Stimulated activated CD8-positive, alpha-beta memory T cell treated with anti-CD3 and anti-CD28 coated beads, Interleukin-2, amount 100 ng/mL, for 1 hour (primary cell): ENCODE data around the gene ESRRA.
A peak's percentile ranks its signal among the peaks of the same experiment; 100 is the strongest.

Experiments
- DNase-seq, 2 donors: peaks; one replicate each; pipeline ENCODE4 v3.0.0-alpha.2; 2020; ENCODE audit warnings: low read depth in 2 of 2

Gene ESRRA

GRCh38 chr11:64275031-64275800 is 30.1 kb upstream of the ESRRA start:
- no peak for DNase-seq

- no peak for DNase-seq
Observed at GRCh38 chr11:64275841-64276240, 29.5 kb upstream of the ESRRA start.

GRCh38 chr11:64276653-64277431 is 28.5 kb upstream of the ESRRA start:
- no peak for DNase-seq

GRCh38 chr11:64278576-64279190 is 26.6 kb upstream of the ESRRA start:
- DNase-seq, result no peak

- no peak for DNase-seq
Observed at GRCh38 chr11:64281957-64282770, 23.2 kb upstream of the ESRRA start.

GRCh38 chr11:64283092-64283491 is 22.2 kb upstream of the ESRRA start:
- DNase-seq, result no peak

- DNase-seq, result peak; percentile 82 to 87
Observed at GRCh38 chr11:64284048-64284961, 21.0 kb upstream of the ESRRA start, which contains the start of gene BAD. BAD (minus strand) TSS chr11:64284665; CDS start chr11:64284368, 297 bp downstream.

- peak; percentile 85 to 88 for DNase-seq
Observed at GRCh38 chr11:64284962-64285884, 20.1 kb upstream of the ESRRA start, which contains the start of gene GPR137. GPR137 (plus strand) TSS chr11:64285848; CDS start chr11:64286525, 677 bp downstream.

- no peak for DNase-seq
Observed at GRCh38 chr11:64285885-64286800, 19.2 kb upstream of the ESRRA start.

GRCh38 chr11:64286801-64287159 is 18.5 kb upstream of the ESRRA start:
- no peak for DNase-seq

GRCh38 chr11:64287676-64288352 is 17.5 kb upstream of the ESRRA start:
- DNase-seq, result no peak

- DNase-seq, result no peak
Observed at GRCh38 chr11:64288353-64288750, 17.0 kb upstream of the ESRRA start.

GRCh38 chr11:64289002-64289564 is 16.2 kb upstream of the ESRRA start:
- DNase-seq, result no peak

GRCh38 chr11:64290352-64291261 is 14.7 kb upstream of the ESRRA start:
- no peak for DNase-seq

GRCh38 chr11:64291262-64291751 is 14.0 kb upstream of the ESRRA start, which contains the start of gene KCNK4:
KCNK4 (plus strand) TSS chr11:64291302; CDS start chr11:64293019, 1,717 bp downstream.
- DNase-seq, result no peak
